HL-60 (cell line): Measurements from ENCODE around the gene FN1.

Experiments
- POLR2AphosphoS5 ChIP-seq: IDR thresholded peaks from 2 replicates; pipeline ENCODE4 v1.6.1; 2012; ENCODE audit warnings: low read depth
- REST ChIP-seq: IDR thresholded peaks from 2 replicates; pipeline ENCODE4 v1.6.1; 2012; ENCODE audit warnings: low read depth; ENCODE audit not compliant: insufficient replicate concordance
- TF ChIP-seq, protein P1 (sequence below): IDR thresholded peaks from one replicate; pipeline ENCODE4 v1.5.1; 2011; ENCODE audit warnings: low read length, control low read depth, inconsistent platforms; ENCODE audit not compliant: insufficient read depth

DNA sequence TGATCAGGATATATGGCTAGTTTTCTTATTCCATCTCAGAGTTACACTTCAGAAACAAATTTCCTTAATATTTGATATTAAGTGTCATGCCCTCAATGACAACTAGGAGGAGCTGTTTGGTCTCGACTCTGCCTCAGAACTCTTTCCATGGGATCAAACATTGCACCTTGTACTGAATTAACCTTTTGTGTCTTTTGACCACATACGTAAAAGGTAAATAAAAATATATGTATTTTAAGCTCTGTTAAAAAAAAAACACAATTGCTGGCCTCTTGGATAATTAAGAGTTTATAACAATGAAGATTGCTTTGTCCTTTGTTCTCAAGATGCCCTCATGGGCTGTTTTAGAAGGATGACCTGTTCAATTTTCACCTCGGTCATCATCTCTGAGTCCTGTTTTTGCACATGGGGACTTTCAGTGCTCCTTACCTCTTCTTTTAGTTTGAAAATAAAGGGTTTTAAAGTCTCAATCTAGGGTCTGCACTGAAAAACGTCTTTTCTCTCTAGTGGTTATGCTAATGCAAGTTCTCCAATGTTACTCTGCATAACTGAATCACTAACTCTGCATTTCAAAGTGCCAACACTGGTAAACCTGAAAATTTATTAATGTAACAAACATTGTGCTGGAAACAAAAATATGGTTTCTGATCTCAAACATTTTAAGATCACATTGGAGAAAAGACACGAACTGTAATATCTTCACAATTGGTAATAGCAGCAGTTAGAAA, 18.8 kb upstream of the FN1 start:
- TF ChIP-seq, protein P1, sequence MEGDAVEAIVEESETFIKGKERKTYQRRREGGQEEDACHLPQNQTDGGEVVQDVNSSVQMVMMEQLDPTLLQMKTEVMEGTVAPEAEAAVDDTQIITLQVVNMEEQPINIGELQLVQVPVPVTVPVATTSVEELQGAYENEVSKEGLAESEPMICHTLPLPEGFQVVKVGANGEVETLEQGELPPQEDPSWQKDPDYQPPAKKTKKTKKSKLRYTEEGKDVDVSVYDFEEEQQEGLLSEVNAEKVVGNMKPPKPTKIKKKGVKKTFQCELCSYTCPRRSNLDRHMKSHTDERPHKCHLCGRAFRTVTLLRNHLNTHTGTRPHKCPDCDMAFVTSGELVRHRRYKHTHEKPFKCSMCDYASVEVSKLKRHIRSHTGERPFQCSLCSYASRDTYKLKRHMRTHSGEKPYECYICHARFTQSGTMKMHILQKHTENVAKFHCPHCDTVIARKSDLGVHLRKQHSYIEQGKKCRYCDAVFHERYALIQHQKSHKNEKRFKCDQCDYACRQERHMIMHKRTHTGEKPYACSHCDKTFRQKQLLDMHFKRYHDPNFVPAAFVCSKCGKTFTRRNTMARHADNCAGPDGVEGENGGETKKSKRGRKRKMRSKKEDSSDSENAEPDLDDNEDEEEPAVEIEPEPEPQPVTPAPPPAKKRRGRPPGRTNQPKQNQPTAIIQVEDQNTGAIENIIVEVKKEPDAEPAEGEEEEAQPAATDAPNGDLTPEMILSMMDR = peak; percentile 80
- TF ChIP-seq POLR2AphosphoS5 = no peak
- TF ChIP-seq REST = no peak
